ENCODE data around the gene RBM10.

- TF ChIP-seq CTCF (IDR thresholded peaks at IDR 0.05; ENCODE audit: extremely low read depth in 1 of 2, insufficient read depth in 1 of 2, low read depth in 1 of 2, low read length in 2 of 2) (no peak), POLR2A (IDR thresholded peaks at IDR 0.05; ENCODE audit: low read depth, low read length) (peak; percentile 64)
Measured at GRCh38 chrX:47218280-47218919, 73.4 kb downstream of the RBM10 start, which contains the start of gene CDK16.

Measured in endothelial cell of umbilical vein (primary cell).